HT1080 (cell line): ENCODE results near the gene SIRPD. TPM values are rescaled to one million over a fixed set of nuclear protein-coding genes. Genes with fewer than 3 reads are reported as not detected.

Source experiments
- DNase-seq: peaks from one replicate; pipeline ENCODE4 v3.0.0-alpha.2; 2015; ENCODE audit warnings: low read depth
- total RNA-seq: library from RNA; depleted of rRNA; stranded (reverse); fragments of >200 nt; shearing (Covaris generic); gene quantifications from 2 replicates; pipeline ENCODE4 v1.2.3, GENCODE V29; 2014

SIRPD gene
- total RNA-seq, 1 experiment from 2014 or later: not detected

DNA sequence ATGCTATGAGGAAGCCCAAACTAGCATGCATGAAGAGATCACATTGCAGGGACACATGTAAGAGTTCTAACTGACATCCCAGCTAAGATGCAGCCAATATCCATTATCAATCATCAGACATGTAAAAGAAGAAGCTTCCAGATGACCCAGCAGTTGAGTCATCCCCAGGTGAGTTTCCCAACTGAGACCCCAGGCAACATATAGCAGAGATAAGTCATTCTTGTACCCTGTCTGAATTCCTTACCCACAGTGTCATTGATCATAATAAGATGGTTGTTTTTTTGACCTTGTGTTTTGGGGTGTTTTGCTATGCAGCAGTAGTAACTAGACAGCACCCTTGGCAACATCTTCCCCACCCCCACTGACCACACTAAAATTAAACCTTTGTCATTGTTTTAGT is 18.9 kb downstream of the SIRPD start:
- no peak for DNase-seq

DNA sequence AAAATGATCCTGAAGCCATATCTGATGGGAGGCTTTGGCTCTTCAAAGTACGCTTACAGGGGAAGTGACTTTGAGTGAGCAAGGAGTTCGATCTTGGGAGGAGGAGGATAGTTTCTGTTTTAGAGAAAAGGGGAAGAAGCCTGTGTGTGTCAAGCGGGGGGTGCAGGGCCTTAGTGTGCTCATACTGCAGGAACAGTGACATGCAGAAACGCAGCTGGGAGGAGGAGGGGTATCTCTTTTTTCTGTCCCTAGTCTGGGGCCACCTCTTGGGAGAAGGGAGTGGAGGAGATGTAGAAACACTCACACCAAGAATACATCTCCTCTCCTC is 19.8 kb downstream of the SIRPD start:
- DNase-seq: no peak

- DNase-seq: no peak
These were observed 20.4 kb downstream of the SIRPD start for GRCh38 chr20:1536893-1537730.

GRCh38 chr20:1535420-1536175 is 21.9 kb downstream of the SIRPD start:
- no peak for DNase-seq

GRCh38 chr20:1534526-1534925 is 23.0 kb downstream of the SIRPD start:
- no peak for DNase-seq

DNA sequence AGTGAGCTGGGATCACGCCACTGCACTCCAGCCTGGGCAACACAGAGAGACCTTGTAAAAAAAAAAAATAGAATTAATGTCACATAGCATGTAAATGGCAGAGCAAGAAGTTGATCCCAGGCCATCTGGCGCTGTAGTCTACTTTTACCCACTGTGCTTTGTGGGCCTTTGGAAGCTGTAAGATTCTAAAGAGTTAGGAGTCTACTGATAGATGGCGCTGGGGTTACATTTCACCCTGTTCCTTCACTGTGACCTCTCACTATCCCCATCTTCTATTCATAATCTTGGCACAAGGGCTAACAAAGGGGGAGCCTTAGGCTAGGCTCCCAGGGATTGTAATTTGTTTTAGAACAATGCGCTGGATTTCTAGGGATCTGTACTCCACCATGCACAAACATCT is 24.4 kb downstream of the SIRPD start:
- peak; percentile 31 for DNase-seq

DNA sequence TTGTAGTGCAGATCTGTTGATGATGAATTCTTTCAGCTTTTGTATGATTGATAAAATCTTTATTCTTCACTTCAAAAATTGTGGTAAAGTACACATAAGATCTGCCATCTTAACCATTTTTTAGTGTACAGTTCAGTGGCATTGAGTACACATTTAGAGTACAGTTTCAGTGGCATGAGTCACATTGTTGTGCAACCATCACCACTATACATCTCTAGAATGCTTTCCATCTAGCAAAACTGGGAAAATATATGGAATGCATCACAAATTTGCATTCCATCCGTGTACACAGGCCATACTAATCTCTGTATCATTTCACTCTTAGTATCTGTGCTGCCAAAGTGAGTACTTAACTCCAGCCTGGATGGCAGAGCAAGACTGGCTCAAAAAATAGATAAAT is 28.7 kb downstream of the SIRPD start:
- DNase-seq: no peak

GRCh38 chr20:1527923-1528322 is 29.6 kb downstream of the SIRPD start:
- no peak for DNase-seq

DNA sequence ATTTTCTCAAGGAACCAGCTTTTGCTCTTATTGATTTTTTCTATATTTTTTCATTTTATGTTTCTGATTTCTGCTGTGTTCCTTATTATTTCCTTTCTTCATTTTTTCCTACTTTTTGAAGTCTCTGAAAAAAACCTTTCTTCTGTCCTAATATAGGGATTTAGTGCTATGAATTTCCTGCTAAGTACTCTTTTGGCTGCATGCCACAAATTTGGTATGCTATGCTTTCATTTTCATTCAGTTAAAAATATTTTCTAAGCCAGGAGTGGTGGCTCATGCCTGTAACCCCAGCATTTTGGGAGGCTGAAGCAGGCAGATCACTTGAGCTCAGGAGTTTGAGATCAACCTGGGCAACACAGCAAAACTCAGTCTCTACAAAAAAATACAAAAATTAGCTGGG is 30.6 kb downstream of the SIRPD start:
- no peak for DNase-seq

DNA sequence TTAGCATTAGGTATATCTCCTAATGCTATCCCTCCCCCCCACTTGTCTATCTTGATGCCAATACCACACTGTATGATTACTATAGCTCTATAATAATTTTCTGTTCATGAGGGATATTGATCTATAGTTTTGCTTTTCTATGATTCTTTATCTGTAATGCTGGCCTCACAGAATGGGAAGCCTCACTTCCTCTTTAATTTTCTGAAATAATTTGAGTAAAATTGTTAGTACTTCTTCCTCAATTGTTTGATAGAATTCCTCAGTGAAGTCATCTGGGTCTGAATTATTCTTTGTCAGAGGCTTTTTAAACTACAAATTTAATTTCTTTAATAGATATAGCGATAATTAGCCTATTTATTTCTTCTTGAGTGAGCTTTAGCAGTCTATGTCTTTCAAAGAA is 31.2 kb downstream of the SIRPD start:
- no peak for DNase-seq

DNA sequence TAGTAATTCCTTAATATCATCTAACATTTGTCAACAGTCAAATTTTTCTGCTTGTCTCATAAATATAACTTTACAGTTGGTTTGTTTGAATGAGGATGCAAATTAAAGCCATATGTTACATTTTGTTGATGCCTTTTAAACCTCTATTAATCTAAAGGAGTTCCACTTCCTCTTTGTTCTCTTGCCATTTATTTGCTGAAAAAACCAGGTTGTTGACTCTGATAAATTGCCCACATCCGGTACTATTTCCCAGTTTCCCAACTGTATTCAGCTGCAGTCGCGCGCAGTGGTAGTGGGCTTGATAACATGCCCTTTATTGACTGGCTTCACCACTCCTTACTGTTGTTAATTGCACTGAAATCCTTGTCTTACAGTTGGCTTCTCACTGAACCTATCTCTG is 33.5 kb downstream of the SIRPD start:
- no peak for DNase-seq

- DNase-seq: no peak
These were observed 40.5 kb downstream of the SIRPD start for GRCh38 chr20:1517010-1517409.

DNA sequence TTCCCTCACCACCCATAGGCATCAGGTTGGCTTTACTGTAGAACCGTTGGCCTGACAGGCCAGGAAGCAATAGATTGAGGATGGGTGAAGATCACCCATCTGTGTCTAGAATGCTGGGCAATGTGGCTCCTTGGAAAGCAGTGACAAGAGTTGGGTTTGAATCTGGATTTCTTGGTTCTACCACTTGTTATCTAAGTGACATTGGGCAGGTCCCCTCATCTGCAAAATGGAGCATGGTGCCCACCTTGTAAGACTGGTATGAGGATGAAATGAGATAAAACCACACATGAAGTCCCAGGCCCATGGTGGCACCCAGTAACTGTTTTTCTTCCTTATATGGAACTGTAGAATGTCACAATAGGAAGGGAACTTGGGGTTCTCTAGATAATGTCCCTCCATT is 43.7 kb downstream of the SIRPD start:
- no peak for DNase-seq

DNA sequence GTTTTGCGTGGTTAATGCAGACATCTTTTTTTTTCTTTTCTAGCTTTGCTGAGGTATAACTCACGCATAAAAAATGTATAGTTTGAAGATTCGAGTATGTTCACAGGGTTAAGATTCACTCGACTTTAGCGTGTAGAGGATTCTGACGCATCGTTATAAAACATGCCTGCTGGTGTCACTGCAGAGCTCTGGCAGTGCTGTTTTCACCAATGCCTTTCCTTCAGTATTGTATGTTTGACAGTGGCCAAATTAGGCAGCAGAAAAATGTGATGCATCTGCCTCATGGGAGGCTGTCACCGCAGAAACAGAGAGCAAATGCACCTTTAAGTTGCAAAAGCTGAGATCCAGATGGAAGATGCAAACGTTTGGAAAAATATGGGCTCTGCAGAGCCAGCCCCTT is 48.3 kb downstream of the SIRPD start:
- peak; percentile 37 for DNase-seq

- no peak for DNase-seq
These were observed 48.9 kb downstream of the SIRPD start for GRCh38 chr20:1508574-1508973.

GRCh38 chr20:1507276-1507675 is 50.2 kb downstream of the SIRPD start:
- no peak for DNase-seq

DNA sequence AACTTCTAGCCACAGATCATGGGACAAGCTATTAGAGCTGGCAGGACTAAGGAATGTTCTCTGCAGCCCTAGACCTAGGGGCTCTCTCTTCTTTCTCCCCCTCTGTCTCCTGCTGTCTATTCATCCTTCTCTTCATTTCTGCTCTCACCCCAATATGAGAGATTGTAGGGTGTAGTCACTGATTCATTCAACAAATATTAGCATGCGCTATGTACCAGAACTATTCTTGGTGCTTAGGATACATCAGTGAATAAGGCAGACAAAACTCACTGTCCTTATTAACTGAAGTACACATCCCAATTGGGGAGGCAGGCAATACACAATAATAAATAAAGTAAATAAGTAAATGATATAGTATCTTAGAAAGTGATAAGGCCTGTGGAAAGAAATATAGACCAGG is 51.6 kb downstream of the SIRPD start:
- DNase-seq: no peak

GRCh38 chr20:1505361-1505760 is 52.1 kb downstream of the SIRPD start:
- DNase-seq: no peak

- peak; percentile 87 for DNase-seq
These were observed 53.8 kb downstream of the SIRPD start for GRCh38 chr20:1503564-1504227.

GRCh38 chr20:1500496-1500895 is 57.0 kb downstream of the SIRPD start:
- no peak for DNase-seq

- no peak for DNase-seq
These were observed 57.7 kb downstream of the SIRPD start for GRCh38 chr20:1499528-1500420.
